M059J (cell line): ENCODE results near the gene LRRC7. TPM values are rescaled to one million over a fixed set of nuclear protein-coding genes. Genes with fewer than 3 reads are reported as not detected.

ENCODE experiments used
- DNase-seq: peaks from one replicate; pipeline ENCODE4 v3.0.0-alpha.2; 2012; ENCODE audit warnings: low read depth
- total RNA-seq: library from RNA; depleted of rRNA; stranded (reverse); fragments of >200 nt; shearing (Covaris generic); gene quantifications from 2 replicates; pipeline ENCODE4 v1.2.3, GENCODE V29; 2014

Gene LRRC7
- total RNA-seq, 1 experiment from 2014 or later, result 0.49 TPM

GRCh38 chr1:70090141-70090540 is 522.4 kb downstream of the LRRC7 start:
- no peak for DNase-seq

GRCh38 chr1:70090875-70091274 is 523.2 kb downstream of the LRRC7 start:
- DNase-seq, result peak; percentile 26

GRCh38 chr1:70091811-70092210 is 524.1 kb downstream of the LRRC7 start:
- no peak for DNase-seq

- no peak for DNase-seq
These were observed 524.8 kb downstream of the LRRC7 start for GRCh38 chr1:70092526-70092925.

GRCh38 chr1:70093250-70093975 is 525.7 kb downstream of the LRRC7 start:
- DNase-seq, result no peak

- DNase-seq, result no peak
These were observed 533.5 kb downstream of the LRRC7 start for GRCh38 chr1:70101231-70101630.

- DNase-seq, result no peak
These were observed 534.1 kb downstream of the LRRC7 start for GRCh38 chr1:70101774-70102173.

- no peak for DNase-seq
These were observed 536.0 kb downstream of the LRRC7 start for GRCh38 chr1:70103770-70104169.

GRCh38 chr1:70109241-70109640 is 541.5 kb downstream of the LRRC7 start:
- DNase-seq, result no peak

- no peak for DNase-seq
These were observed 545.1 kb downstream of the LRRC7 start for GRCh38 chr1:70112838-70113237.

GRCh38 chr1:70115315-70115714 is 547.6 kb downstream of the LRRC7 start:
- no peak for DNase-seq

GRCh38 chr1:70117046-70117445 is 549.3 kb downstream of the LRRC7 start:
- no peak for DNase-seq

- DNase-seq, result peak; percentile 6
These were observed 566.4 kb downstream of the LRRC7 start for GRCh38 chr1:70134148-70134547.

- peak; percentile 28 for DNase-seq
These were observed 572.6 kb downstream of the LRRC7 start for GRCh38 chr1:70140343-70140742.

GRCh38 chr1:70140894-70141293 is 573.2 kb downstream of the LRRC7 start:
- peak; percentile 40 for DNase-seq

- no peak for DNase-seq
These were observed 574.4 kb downstream of the LRRC7 start for GRCh38 chr1:70142075-70142474.

GRCh38 chr1:70143048-70143659 is 575.4 kb downstream of the LRRC7 start:
- DNase-seq, result peak; percentile 24

GRCh38 chr1:70146488-70146887 is 578.8 kb downstream of the LRRC7 start:
- DNase-seq, result peak; percentile 55

- DNase-seq, result no peak
These were observed 582.7 kb downstream of the LRRC7 start for GRCh38 chr1:70150444-70150843.

GRCh38 chr1:70153739-70154138 is 586.0 kb downstream of the LRRC7 start:
- DNase-seq, result no peak

GRCh38 chr1:70156529-70157120 is 588.9 kb downstream of the LRRC7 start:
- DNase-seq, result peak; percentile 46

- no peak for DNase-seq
These were observed 596.6 kb downstream of the LRRC7 start for GRCh38 chr1:70164350-70164749.

- no peak for DNase-seq
These were observed 600.6 kb downstream of the LRRC7 start for GRCh38 chr1:70168283-70168682.
